SK-N-SH (cell line): ENCODE measurements around the gene RBCK1. TPM values are rescaled to one million over a fixed set of nuclear protein-coding genes. Genes with fewer than 3 reads are reported as not detected.
A peak's percentile ranks its signal among the peaks of the same experiment; 100 is the strongest.

Experiments used
- CTCF ChIA-PET: fragments of 300-600, 350-600 bp; formaldehyde crosslinking; extraction: SDS; loops from one replicate; lab custom pipeline; 2021; lab: Yijun Ruan, JAX
- POLR2A ChIA-PET: fragments of 350-600 bp; sonication (Branson Sonifier 250); formaldehyde crosslinking; extraction: SDS; loops from one replicate; lab custom pipeline; 2020; ENCODE audit warnings: antibody characterized with exemption, inconsistent platforms; lab: Yijun Ruan, JAX
- DNase-seq: peaks from one replicate; pipeline ENCODE4 v3.0.0; 2012
- H2AFZ ChIP-seq: fragments of 200-600 bp; sonication (generic); 2 replicates; pipeline ENCODE4 v1.8.1; 2016; ENCODE audit warnings: antibody characterized with exemption, mild to moderate bottlenecking, low read depth
- H3F3A ChIP-seq: fragments of 200-600 bp; sonication (generic); replicated peaks from 2 replicates; pipeline ENCODE3; 2016; ENCODE audit warnings: antibody characterized with exemption, mild to moderate bottlenecking; ENCODE audit not compliant: insufficient read depth
- H3K27ac ChIP-seq, 2 experiments: fragments of 200-500 bp in 1 of 2; fragments of 200-600 bp in 1 of 2; sonication (Bioruptor generic) in 1 of 2; sonication (generic), shearing (Covaris generic) in 1 of 2; 2 replicates each; pipeline versions ENCODE4 v1.5.1 to v1.6.1; 2014 to 2016; ENCODE audit warnings: low read depth in 2 of 2, inconsistent platforms in 1 of 2, low read length in 1 of 2, mild to moderate bottlenecking in 1 of 2, mixed read lengths in 1 of 2
- H3K27me3 ChIP-seq: fragments of 200-600 bp; sonication (generic), shearing (Covaris generic); 2 replicates; pipeline ENCODE4 v1.6.1; 2016; ENCODE audit warnings: mixed run types; ENCODE audit not compliant: insufficient read depth
- H3K36me3 ChIP-seq, 2 experiments: fragments of 200-500 bp in 1 of 2; fragments of 200-600 bp in 1 of 2; sonication (Bioruptor generic) in 1 of 2; sonication (generic) in 1 of 2; replicated peaks in 1 of 2; 2 replicates each; pipeline versions ENCODE3 to v1.5.1; 2014 to 2016; ENCODE audit warnings: low read length in 1 of 2, mild to moderate bottlenecking in 1 of 2; ENCODE audit not compliant: insufficient read depth in 2 of 2, control insufficient read depth in 1 of 2
- H3K4me1 ChIP-seq, 2 experiments: fragments of 200-500 bp in 1 of 2; fragments of 200-600 bp in 1 of 2; sonication (Bioruptor generic) in 1 of 2; sonication (generic), shearing (Covaris generic) in 1 of 2; 2 replicates each; pipeline versions ENCODE4 v1.5.1 to v1.6.1; 2014 to 2016; ENCODE audit warnings: low read depth in 1 of 2, low read length in 1 of 2, mixed run types in 1 of 2; ENCODE audit not compliant: insufficient read depth in 2 of 2, control insufficient read depth in 1 of 2
- H3K4me2 ChIP-seq: fragments of 200-600 bp; sonication (generic), shearing (Covaris generic); 2 replicates; pipeline ENCODE4 v1.6.1; 2017; ENCODE audit warnings: mixed run types
- H3K4me3 ChIP-seq, 2 experiments: fragments of 200-500 bp in 1 of 2; fragments of 200-600 bp in 1 of 2; sonication (Bioruptor generic) in 1 of 2; sonication (generic), shearing (Covaris generic) in 1 of 2; 2 replicates each; pipeline versions ENCODE4 v1.5.1 to v1.8.1; 2014 to 2016; ENCODE audit warnings: low read depth in 2 of 2, inconsistent platforms in 1 of 2, low read length in 1 of 2, mild to moderate bottlenecking in 1 of 2, mixed read lengths in 1 of 2, moderate library complexity in 1 of 2
- H3K79me2 ChIP-seq: fragments of 200-600 bp; sonication (generic); 2 replicates; pipeline ENCODE4 v1.8.1; 2017; ENCODE audit warnings: mild to moderate bottlenecking; ENCODE audit not compliant: insufficient read depth
- H3K9ac ChIP-seq: fragments of 200-600 bp; sonication (generic); 2 replicates; pipeline ENCODE4 v1.6.1; 2017; ENCODE audit warnings: mixed run types
- H3K9me2 ChIP-seq: fragments of 200-600 bp; sonication (generic); 2 replicates; pipeline ENCODE4 v1.6.1; 2017; ENCODE audit warnings: mixed run types
- H3K9me3 ChIP-seq: fragments of 200-600 bp; sonication (generic); 2 replicates; pipeline ENCODE4 v1.6.1; 2017; ENCODE audit warnings: mixed run types, mild to moderate bottlenecking, moderate library complexity
- H4K20me1 ChIP-seq: fragments of 200-600 bp; sonication (generic); 2 replicates; pipeline ENCODE4 v1.6.1; 2017; ENCODE audit warnings: mild to moderate bottlenecking, mixed run types; ENCODE audit not compliant: insufficient read depth
- EP300 ChIP-seq, 2 experiments: IDR thresholded peaks; 2 replicates each; pipeline versions ENCODE4 v1.4.0 to v1.6.1; 2012; ENCODE audit warnings: borderline replicate concordance in 1 of 2, low read depth in 1 of 2, low read length in 1 of 2
- FOSL2 ChIP-seq: IDR thresholded peaks from 2 replicates; pipeline ENCODE4 v1.4.0; 2012; ENCODE audit warnings: low read depth, mild to moderate bottlenecking, moderate library complexity, borderline replicate concordance
- FOXM1 ChIP-seq: IDR thresholded peaks from 2 replicates; pipeline ENCODE4 v1.4.0; 2012; ENCODE audit warnings: low read depth, mild to moderate bottlenecking
- GATA2 ChIP-seq: sonication (generic); formaldehyde crosslinking; IDR thresholded peaks from 2 replicates; pipeline ENCODE4 v1.5.0; 2020; ENCODE audit warnings: mild to moderate bottlenecking, missing genetic modification reagents
- IRF3 ChIP-seq: fragments of 150-350 bp; IDR thresholded peaks from 2 replicates; pipeline ENCODE4 v1.6.1; 2016; ENCODE audit warnings: mild to moderate bottlenecking, low read depth, low read length
- MEF2A ChIP-seq: IDR thresholded peaks from 2 replicates; pipeline ENCODE4 v1.4.0; 2012; ENCODE audit warnings: low read depth, borderline replicate concordance
- MXI1 ChIP-seq: IDR thresholded peaks from 2 replicates; pipeline ENCODE4 v1.6.1; 2012; ENCODE audit warnings: mild to moderate bottlenecking, low read depth, low read length, improper control_type of control experiment
- NFIC ChIP-seq: IDR thresholded peaks from 2 replicates; pipeline ENCODE4 v1.4.0; 2012; ENCODE audit warnings: borderline replicate concordance
- PBX3 ChIP-seq: IDR thresholded peaks from 2 replicates; pipeline ENCODE4; 2012
- REST ChIP-seq: IDR thresholded peaks from 2 replicates; pipeline ENCODE4 v1.6.1; 2012; ENCODE audit warnings: mild to moderate bottlenecking, low read depth, low read length, moderate library complexity
- RFX5 ChIP-seq: IDR thresholded peaks from 2 replicates; pipeline ENCODE4 v1.6.1; 2012; ENCODE audit warnings: mild to moderate bottlenecking, improper control_type of control experiment, low read length
- SMC3 ChIP-seq: IDR thresholded peaks from 2 replicates; pipeline ENCODE4 v1.6.1; 2012; ENCODE audit warnings: low read depth, low read length, improper control_type of control experiment
- TAF1 ChIP-seq: IDR thresholded peaks from 2 replicates; pipeline ENCODE4 v1.6.1; 2012; ENCODE audit warnings: low read depth, mild to moderate bottlenecking, low read length, moderate library complexity, borderline replicate concordance
- TCF12 ChIP-seq: IDR thresholded peaks from 2 replicates; pipeline ENCODE4 v1.4.0; 2012
- YY1 ChIP-seq: IDR thresholded peaks from 2 replicates; pipeline ENCODE4 v1.4.0; 2012; ENCODE audit warnings: low read depth, mild to moderate bottlenecking
- WGBS: methylation state at CpG from one replicate; pipeline ENCODE4 v1.1.6; 2017; ENCODE audit warnings: low lambda C conversion rate; 5-methylcytosine and 5-hydroxymethylcytosine counted together
- polyA plus RNA-seq, 3 experiments: library from polyadenylated mRNA; depleted of rRNA; stranded (reverse); fragments of >200 nt; gene quantifications; 2 replicates each; pipeline ENCODE4 v1.2.3, GENCODE V29; 2012

RBCK1 gene
- polyA plus RNA-seq, 1 of the 3 experiments (the other 2 are of a cell fraction) = 105 TPM

DNA sequence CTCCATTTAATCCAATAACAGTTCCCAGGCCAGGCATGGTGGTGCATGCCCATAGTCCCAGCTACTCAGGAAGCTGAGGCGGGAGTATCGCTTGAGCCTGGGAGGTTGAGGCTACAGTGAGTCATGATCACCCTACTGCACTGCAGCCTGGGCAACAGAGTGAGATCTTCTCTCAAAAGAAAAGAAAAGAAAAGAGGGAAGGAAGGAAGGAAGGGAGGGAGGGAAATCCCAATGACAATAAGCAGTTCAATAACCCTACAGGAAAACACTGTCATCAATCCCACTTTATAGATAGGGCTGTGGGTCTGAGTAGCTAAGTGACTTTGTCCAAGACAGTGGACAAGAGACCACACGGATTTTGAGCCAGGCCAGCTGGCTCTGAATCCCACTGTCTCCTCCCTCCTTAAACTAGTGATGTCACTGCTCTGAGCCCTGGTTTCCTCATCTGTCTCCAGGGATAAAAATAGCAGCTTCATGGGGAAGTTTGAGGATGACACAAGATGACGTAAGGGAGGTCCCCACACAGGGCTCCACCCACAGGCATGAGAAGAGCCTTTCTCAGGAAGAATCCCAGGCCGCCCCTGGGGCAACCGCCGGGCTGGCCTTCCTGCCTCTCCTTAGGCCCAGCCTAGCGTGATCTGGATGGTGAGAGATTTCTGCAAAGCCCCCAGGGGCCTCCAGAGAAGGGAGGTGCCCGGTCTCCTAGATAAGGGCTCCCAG lies 34.8 kb upstream of the RBCK1 start:
- no peaks in the 10 kb centered on the region for H3K79me2 ChIP-seq
- H3K27ac ChIP-seq = peak overlapping the region in 1 of 2 experiments; percentile 76; a peak in 2 of 4 replicates
- no peak overlapping the region for H3K4me3 ChIP-seq
- peaks cover 10 to 27% of the 10 kb centered on the region in 2 experiments; a peak in 3 of 4 replicates for H3K4me1 ChIP-seq
- no peaks in the 10 kb centered on the region for H4K20me1 ChIP-seq
- CTCF ChIA-PET = interaction anchor here (1.3 to 3.7 kb wide), 5 partner anchors 11 to 58 kb away, joined by 4 to 24 read pairs (median 5); no protein-coding TSS in a partner anchor
- WGBS = 75% methylated on average over 7 of the region's 9 CpGs
- peak; percentile 44 for DNase-seq
- H3F3A ChIP-seq = peaks cover 12% of the 10 kb centered on the region
- POLR2A ChIA-PET = interaction anchor here (1.1 kb wide), 1 partner anchor 9 kb away, joined by 3 read pairs; no protein-coding TSS in a partner anchor
- no peaks in the 10 kb centered on the region for H3K27me3 ChIP-seq
- peak overlapping the region; percentile 44; the same call in 1 of the 2 replicates for H2AFZ ChIP-seq
- H3K9ac ChIP-seq = no peak overlapping the region
- no peaks in the 10 kb centered on the region for H3K36me3 ChIP-seq
- TF ChIP-seq GATA2 = no peak
- no peak for TF ChIP-seq MXI1
- TF ChIP-seq EP300 (IDR thresholded peaks at IDR 0.05; ENCODE audit: borderline replicate concordance in 1 of 2, low read depth in 1 of 2, low read length in 1 of 2) = no peak
- TF ChIP-seq PBX3 = 0 out of 2 replicates have a peak, but pooled peaks have one; percentile 6
- no peak for TF ChIP-seq IRF3
- TF ChIP-seq RFX5 = peak; percentile 35; the same call in 1 of the 2 replicates
- TF ChIP-seq SMC3 = no peak
- no peak for TF ChIP-seq TCF12
- no peak for TF ChIP-seq YY1
- TF ChIP-seq MEF2A = peak; percentile 66; the same call in 1 of the 2 replicates
- no peak overlapping the region for H3K4me2 ChIP-seq
- H3K9me2 ChIP-seq = no peaks in the 10 kb centered on the region
- H3K9me3 ChIP-seq = no peaks in the 10 kb centered on the region

GRCh38 chr20:375265-375889 lies 32.7 kb upstream of the RBCK1 start:
- WGBS = 86% methylated on average over 10 of the region's 10 CpGs
- Histone ChIP-seq H3K9me3 (no peaks in the 10 kb centered on the region), H3K79me2 (peaks cover 4% of the 10 kb centered on the region; the same call in 1 of the 2 replicates), H3K4me1 (peaks cover 13 to 27% of the 10 kb centered on the region in 2 experiments; a peak in 3 of 4 replicates), H3K9me2 (no peaks in the 10 kb centered on the region), H3K27ac (no peak overlapping the region), H3K4me3 (no peak overlapping the region), H2AFZ (no peak overlapping the region), H4K20me1 (no peaks in the 10 kb centered on the region), H3F3A (peaks cover 12% of the 10 kb centered on the region), H3K9ac (no peak overlapping the region), H3K36me3 (no peaks in the 10 kb centered on the region), H3K4me2 (no peak overlapping the region), H3K27me3 (no peaks in the 10 kb centered on the region)
- DNase-seq = no peak
- no peak for TF ChIP-seq YY1
- TF ChIP-seq REST = no peak
- no peak for TF ChIP-seq MXI1
- no peak for TF ChIP-seq TAF1
- no peak for TF ChIP-seq IRF3
- TF ChIP-seq FOSL2 = no peak
- TF ChIP-seq FOXM1 = no peak
- TF ChIP-seq NFIC = no peak
- ChIA-PET POLR2A (no interaction called here), CTCF (interaction anchor here (1.8 kb wide), 1 partner anchor 13 kb away, joined by 4 read pairs; no protein-coding TSS in a partner anchor)
